Urinary bladder (tissue), 4 donors: ENCODE results near the gene NCMAP. TPM values are rescaled to one million over a fixed set of nuclear protein-coding genes. Genes with fewer than 3 reads are reported as not detected.

Experiments
- DNase-seq: peaks from one replicate; pipeline ENCODE4 v3.0.0-alpha.2; 2015; ENCODE audit errors: extremely low spot score
- H3K27ac ChIP-seq: one replicate; pipeline ENCODE4 v1.5.1; 2013; ENCODE audit warnings: low read depth, mild to moderate bottlenecking, moderate library complexity
- H3K36me3 ChIP-seq: one replicate; pipeline ENCODE4 v1.6.1; 2013; ENCODE audit warnings: mild to moderate bottlenecking, moderate library complexity; ENCODE audit not compliant: insufficient read depth
- H3K4me1 ChIP-seq: one replicate; pipeline ENCODE4 v1.6.1; 2013; ENCODE audit warnings: mild to moderate bottlenecking, moderate library complexity; ENCODE audit not compliant: insufficient read depth
- H3K4me3 ChIP-seq: one replicate; pipeline ENCODE4 v1.5.1; 2013; ENCODE audit warnings: low read depth, low read length
- WGBS: extraction: QIAGEN DNeasy Blood & Tissue Kit; methylation state at CpG from one replicate; pipeline ENCODE4 v1.1.7; 2013; 5-methylcytosine and 5-hydroxymethylcytosine counted together
- polyA plus RNA-seq: library from polyadenylated mRNA; stranded (reverse); fragments of 200-250 nt; gene quantifications from one replicate; pipeline ENCODE4 v1.2.3, GENCODE V29; 2013
- total RNA-seq: library from RNA; depleted of rRNA; stranded (reverse); fragments of >200 nt; gene quantifications from one replicate; pipeline ENCODE4 v1.2.3, GENCODE V29; 2014
- donor health status: healthy with polysubstance abuse.
- donor health status: healthy.

Gene NCMAP
- total and polyA plus RNA-seq, 2 donors, result 0.16 to 0.20 TPM

DNA sequence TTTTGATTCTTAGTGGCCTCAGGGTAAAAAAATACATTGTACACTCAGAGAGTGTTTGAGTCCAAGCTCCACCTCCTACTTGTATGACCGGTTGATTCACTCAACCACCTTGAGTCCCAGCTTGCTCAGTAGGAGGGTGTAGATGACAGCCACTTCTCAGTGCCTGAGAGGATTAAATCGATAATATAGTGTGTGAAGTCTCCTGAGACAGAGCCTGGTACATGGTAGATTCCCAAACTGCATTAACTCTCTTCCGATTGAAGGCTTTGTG is 38.4 kb downstream of the NCMAP start:
- peak; percentile 10 for DNase-seq
- Histone ChIP-seq H3K4me3 (no peak overlapping the region), H3K27ac (no peak overlapping the region), H3K36me3 (no peaks in the 10 kb centered on the region), H3K4me1 (no peaks in the 10 kb centered on the region)
- 84% methylated on average over 3 of the region's 3 CpGs for WGBS

DNA sequence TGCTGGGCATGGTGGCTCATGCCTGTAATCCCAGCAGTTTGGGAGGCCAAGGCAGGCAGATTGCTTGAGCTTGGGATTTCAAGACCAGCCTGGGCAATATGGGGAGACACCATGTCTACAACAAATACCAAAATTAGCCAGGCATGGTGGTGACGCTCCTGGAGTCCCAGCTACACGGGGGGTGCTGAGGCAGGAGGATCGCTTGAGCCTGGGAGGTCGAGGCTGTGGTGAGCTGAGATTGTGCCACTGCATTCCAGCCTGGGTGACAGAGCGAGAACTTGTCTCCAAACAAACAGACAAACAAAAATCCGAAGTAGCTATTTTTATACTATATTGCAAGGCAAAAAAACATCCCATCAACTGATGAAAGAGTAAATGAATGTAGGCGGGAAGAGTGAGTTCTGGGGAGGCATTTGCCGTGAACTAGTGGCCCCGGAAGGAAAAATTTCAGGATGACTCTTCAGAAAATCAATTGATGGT is 40.6 kb downstream of the NCMAP start:
- Histone ChIP-seq H3K27ac (no peak overlapping the region), H3K4me3 (no peak overlapping the region), H3K4me1 (no peaks in the 10 kb centered on the region), H3K36me3 (no peaks in the 10 kb centered on the region)
- no peak for DNase-seq
- WGBS, result 76% methylated on average over 9 of the region's 9 CpGs

DNA sequence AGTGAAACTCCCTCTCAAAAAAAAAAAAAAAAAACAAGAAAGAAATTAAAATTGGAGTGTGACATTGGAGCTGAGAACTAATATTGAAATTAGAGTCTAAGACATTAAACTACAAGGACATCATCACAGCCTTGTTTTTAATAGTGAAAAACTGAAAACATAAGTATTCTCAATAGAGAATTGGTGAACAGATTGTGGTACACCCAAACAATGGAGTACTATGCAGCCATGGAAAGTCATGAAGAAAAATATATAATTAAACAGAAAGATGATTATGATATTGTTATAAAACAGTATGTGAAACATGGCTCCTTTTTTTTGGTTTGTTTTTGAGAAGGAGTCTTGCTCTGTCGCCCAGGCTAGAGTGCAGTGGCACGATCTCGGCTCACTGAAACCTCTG is 43.4 kb downstream of the NCMAP start:
- Histone ChIP-seq H3K4me1 (no peaks in the 10 kb centered on the region), H3K4me3 (no peak overlapping the region), H3K36me3 (no peaks in the 10 kb centered on the region), H3K27ac (no peak overlapping the region)
- DNase-seq, result no peak
- 93% methylated on average over 3 of the region's 3 CpGs for WGBS

DNA sequence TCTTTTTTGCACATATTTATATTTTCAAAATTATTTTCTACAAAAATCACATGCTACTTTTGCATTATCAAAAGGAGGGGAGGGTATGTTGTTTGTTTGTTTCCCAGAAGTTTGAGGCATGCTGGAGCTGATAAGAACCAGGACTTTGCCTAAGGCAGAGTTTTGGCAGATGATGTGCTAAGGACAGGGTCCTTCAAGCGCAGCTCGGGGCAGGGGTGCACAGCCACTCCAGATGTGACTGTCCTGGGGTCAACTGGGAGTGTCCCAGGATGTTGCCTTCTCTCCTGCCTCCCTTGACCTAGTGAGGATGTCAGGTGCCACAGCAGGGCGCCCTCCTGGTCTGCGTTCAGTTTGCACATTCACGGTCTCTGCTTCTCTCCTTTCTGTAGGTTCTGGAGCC is 44.7 kb downstream of the NCMAP start:
- WGBS, result 70% methylated on average over 5 of the region's 5 CpGs
- Histone ChIP-seq H3K4me1 (no peaks in the 10 kb centered on the region), H3K4me3 (no peak overlapping the region), H3K27ac (no peak overlapping the region), H3K36me3 (no peaks in the 10 kb centered on the region)
- DNase-seq, result no peak

DNA sequence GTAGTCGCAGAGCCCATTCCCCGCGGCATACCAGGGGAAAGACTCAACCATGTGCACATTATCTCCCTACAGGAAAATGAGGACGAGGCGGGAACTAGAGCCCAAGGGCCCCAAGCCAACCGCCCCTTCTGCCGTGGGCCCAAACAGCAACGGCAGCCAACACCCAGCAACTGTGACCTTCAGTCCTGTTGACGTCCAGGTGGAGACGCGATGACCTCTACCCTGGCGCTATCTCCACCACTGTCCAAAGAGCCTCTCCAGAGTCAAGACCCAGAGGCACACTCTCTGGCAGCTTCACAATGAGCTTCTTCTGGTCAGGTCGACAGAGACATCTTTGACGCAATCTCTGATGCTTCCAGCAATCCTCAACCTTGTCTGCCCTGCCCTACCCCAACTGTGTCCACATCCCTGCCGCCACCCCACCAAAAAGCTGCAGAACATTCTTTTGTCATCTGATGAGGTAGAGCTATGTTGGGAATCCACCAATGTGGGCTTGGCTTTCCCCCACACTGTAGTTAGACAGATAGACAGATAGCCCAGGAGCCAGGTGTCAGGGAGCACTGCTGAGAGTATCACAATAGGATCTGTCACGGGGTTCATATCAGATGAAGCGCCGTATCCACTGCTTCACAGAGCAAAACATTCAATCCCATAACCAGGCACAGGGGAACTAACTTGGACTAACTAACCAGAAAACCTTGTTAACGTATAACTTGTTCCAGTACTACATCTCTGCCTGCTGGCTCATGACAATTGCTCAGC is 49.8 kb downstream of the NCMAP start:
- no peaks in the 10 kb centered on the region for H3K36me3 ChIP-seq
- no peak overlapping the region for H3K4me3 ChIP-seq
- H3K4me1 ChIP-seq, result no peaks in the 10 kb centered on the region
- WGBS, result 85% methylated on average over 19 of the region's 19 CpGs
- no peak overlapping the region for H3K27ac ChIP-seq
- no peak for DNase-seq

DNA sequence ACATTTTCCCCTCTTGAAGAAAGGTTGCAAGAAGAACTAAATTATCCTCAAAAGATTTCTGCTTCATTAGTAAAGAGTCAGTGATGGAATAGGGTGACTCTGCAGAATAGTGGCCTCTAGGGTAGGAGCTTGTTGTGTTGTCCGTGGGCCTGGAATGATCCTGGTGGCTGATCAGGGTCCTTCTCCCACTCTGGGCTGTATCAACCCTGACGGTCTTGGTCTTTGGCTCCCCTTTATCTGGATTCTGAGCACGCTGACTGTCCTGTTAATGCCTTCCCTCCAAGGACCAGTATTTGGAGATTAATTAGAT is 50.4 kb downstream of the NCMAP start:
- Histone ChIP-seq H3K36me3 (no peaks in the 10 kb centered on the region), H3K4me1 (no peaks in the 10 kb centered on the region), H3K27ac (no peak overlapping the region), H3K4me3 (no peak overlapping the region)
- DNase-seq, result no peak
- 76% methylated on average over 3 of the region's 3 CpGs for WGBS

DNA sequence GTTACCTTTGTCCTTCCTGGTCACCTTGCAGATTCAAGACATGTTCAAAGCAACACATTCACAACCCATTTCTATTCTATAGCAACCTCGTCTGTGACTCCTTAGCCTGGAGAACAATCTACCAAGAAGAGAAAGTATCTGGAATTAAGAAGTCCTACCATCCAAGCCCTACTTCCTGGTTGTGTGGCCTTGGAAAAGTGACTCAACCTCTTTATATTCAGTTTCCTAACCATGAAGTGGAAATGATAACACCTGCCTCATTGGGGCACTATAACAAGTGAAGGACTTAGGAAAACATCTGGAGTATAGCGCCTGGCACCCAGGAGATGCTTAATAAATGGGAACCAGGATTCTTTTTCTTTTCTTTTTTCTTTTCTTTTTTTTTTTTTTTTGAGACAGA is 50.7 kb downstream of the NCMAP start:
- no peak overlapping the region for H3K27ac ChIP-seq
- no peaks in the 10 kb centered on the region for H3K36me3 ChIP-seq
- no peaks in the 10 kb centered on the region for H3K4me1 ChIP-seq
- H3K4me3 ChIP-seq, result no peak overlapping the region
- 93% methylated on average over 2 of the region's 2 CpGs for WGBS
- no peak for DNase-seq

DNA sequence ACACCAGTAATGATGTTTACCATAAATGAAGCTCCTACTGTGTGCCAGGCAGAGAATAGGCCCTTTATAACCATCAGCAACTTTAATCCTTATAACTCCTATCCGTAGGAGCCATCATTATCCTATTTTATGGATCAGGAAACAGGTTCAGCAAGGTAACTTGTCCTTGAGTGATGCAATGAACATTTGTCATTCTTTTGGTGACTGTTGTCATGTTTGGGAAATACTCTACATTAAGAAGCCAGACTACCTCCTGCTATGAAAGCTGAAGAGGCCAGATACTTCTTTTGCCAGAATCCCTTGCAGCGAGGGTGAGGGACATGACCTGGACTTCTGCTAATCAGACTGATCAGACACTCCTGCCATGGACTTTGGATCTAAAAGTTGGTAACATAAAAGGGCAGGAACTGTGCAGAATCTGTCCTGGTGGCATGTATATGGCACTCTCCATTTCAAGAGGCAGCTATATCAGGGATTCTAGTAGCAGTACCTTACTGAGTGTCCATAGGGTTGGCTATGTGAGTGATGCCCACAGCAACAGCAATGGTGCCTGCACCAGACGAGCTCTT is 54.1 kb downstream of the NCMAP start:
- Histone ChIP-seq H3K27ac (no peak overlapping the region), H3K36me3 (no peaks in the 10 kb centered on the region), H3K4me1 (no peaks in the 10 kb centered on the region), H3K4me3 (no peak overlapping the region)
- WGBS, result 64% methylated on average over 3 of the region's 3 CpGs
- no peak for DNase-seq

DNA sequence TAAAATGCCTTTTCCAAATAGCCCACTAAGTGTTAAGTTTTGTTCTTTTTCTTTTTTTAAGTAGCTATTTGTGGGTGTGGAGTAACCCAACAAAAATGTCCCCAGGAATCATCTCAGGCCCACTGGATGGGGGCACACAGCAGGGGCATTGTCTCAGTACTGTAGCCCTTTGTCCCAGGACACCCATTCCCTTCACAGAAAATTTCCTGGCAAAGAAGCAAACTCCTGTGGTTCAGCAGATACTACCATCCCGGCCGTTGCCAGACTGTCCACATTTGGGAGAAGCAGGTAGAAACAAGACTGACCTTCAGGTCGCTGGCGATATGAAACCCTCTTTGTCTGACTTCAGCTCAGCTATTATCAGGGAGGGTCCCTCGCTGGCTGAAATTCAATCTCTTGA is 63.5 kb downstream of the NCMAP start:
- Histone ChIP-seq H3K27ac (no peak overlapping the region), H3K4me1 (no peaks in the 10 kb centered on the region), H3K36me3 (no peaks in the 10 kb centered on the region), H3K4me3 (no peak overlapping the region)
- no peak for DNase-seq
- 61% methylated on average over 5 of the region's 5 CpGs for WGBS

DNA sequence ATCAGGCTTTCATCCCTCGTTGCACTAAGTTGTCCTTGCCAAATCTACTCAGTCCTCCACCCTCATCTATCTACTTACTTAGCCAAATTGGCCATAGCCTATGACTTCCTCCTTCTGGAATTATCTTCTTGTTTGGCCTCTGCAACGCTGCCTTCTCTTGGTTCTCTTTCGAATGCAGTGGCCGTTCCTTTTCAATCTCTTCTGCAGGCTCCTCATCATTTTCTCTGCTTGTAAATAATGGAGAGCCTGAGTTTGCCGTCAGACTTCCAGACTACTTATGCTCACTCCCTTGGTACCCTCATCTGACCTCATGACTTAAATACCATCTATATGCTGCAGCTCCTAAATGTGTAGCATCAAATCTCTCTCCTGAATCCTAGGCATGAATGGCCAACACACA is 64.8 kb downstream of the NCMAP start:
- H3K4me3 ChIP-seq, result no peak overlapping the region
- WGBS, result 66% methylated on average over 5 of the region's 5 CpGs
- no peaks in the 10 kb centered on the region for H3K4me1 ChIP-seq
- H3K36me3 ChIP-seq, result no peaks in the 10 kb centered on the region
- DNase-seq, result no peak
- no peak overlapping the region for H3K27ac ChIP-seq

DNA sequence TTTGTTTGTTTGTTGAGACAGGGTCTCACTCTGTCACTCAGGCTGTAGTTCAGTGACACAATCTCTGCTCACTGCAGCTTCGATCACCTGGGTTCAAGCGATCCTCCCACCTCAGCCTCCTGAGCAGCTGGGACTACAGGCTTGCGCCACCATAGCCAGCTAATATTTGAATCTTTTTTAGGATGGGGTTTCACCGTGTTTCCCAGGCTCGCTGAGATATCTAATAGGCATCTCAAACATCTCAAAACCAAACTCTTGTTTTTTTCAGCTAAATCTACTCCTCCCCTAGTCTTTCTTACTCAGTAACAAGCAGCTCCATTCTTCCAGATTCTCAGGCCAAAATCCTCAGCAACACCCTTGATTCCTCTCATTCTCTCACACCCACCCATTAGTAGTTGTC is 65.2 kb downstream of the NCMAP start:
- WGBS, result 74% methylated on average over 5 of the region's 5 CpGs
- H3K4me1 ChIP-seq, result no peaks in the 10 kb centered on the region
- H3K27ac ChIP-seq, result no peak overlapping the region
- no peaks in the 10 kb centered on the region for H3K36me3 ChIP-seq
- DNase-seq, result no peak
- H3K4me3 ChIP-seq, result no peak overlapping the region

DNA sequence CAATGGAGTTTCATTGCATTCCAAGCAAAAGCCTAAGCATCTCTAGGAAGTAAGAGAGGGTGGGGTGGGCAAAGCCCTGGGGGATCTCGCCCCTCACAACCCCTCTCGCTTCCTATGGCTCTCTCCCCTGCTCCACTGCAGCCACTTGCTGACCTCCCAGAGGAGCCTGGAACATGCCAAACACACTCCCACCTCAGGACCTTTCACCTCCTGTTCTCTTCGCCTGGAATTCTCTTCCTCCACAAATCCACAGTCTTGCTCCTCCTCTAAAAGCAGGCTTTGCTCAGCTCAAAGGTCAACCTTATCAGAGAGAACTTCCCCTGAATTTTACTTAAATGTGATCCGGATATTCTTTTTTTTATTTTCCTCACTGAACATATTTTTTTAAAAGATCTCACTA is 66.3 kb downstream of the NCMAP start:
- no peak overlapping the region for H3K27ac ChIP-seq
- WGBS, result 29% methylated on average over 4 of the region's 4 CpGs
- DNase-seq, result no peak
- H3K36me3 ChIP-seq, result no peaks in the 10 kb centered on the region
- H3K4me1 ChIP-seq, result no peaks in the 10 kb centered on the region
- no peak overlapping the region for H3K4me3 ChIP-seq

DNA sequence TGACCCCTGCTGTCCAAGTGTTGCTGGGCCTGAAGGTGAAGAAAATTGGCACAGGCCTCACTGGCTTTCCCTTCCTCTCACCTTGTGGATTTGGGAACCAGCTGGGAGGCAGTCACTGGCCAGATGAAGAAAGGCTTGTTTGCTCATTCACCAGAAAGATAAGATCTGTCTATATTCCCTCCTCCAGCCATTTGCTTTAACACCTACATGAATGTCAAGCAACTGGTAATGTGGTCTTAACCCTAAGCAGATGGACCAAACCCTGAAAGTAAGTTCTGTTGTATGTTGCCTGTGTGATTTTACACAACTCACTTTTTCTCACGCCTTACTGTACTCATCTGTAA is 76.9 kb downstream of the NCMAP start:
- no peak overlapping the region for H3K27ac ChIP-seq
- no peaks in the 10 kb centered on the region for H3K36me3 ChIP-seq
- H3K4me3 ChIP-seq, result no peak overlapping the region
- no peaks in the 10 kb centered on the region for H3K4me1 ChIP-seq
- 96% methylated on average over 1 of the region's 1 CpG for WGBS
- DNase-seq, result no peak

DNA sequence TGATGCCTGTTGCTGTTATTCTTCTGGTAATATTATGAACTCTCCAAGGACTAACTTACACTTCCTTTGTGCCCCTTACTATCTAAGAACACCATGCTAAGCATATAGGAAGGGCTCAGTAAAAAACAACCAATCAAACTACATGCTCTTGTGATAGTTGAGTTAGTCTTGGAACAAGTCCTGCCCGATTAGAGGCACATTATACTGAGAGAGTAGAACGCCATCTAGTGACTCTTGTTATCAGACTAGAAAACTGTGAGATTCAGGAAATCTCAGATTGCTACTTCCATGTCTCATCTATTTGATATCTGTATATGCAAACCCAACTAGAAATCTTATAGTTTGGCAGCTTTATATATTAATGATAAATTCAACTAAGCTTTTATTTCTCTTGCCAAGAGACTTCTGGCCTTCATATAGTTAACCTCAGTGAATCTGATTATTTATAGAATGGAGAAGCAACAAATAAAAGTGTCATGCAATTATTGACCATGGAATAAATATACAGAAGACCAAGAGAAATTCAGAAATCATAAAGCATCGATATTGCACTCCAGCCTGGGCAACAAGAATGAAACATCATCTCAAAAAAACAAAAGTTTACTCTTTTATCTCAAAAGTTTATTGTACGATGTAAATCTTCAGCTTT is 79.4 kb downstream of the NCMAP start:
- H3K4me1 ChIP-seq, result no peaks in the 10 kb centered on the region
- peak; percentile 48 for DNase-seq
- no peaks in the 10 kb centered on the region for H3K36me3 ChIP-seq
- H3K27ac ChIP-seq, result no peak overlapping the region
- no peak overlapping the region for H3K4me3 ChIP-seq
- WGBS, result 14% methylated on average over 4 of the region's 4 CpGs
